H9 (cell line): Measurements from ENCODE around the gene SLC6A3. TPM values are rescaled to one million over a fixed set of nuclear protein-coding genes. Genes with fewer than 3 reads are reported as not detected.

Experiments
- DNase-seq: peaks from one replicate; pipeline ENCODE4 v3.0.0-alpha.2; 2017
- H2AFZ ChIP-seq: one replicate; pipeline ENCODE4 v1.6.1; 2013; ENCODE audit warnings: mild to moderate bottlenecking, low read length, control low read depth, moderate library complexity
- H2AK5ac ChIP-seq: 2 replicates; pipeline ENCODE4 v1.6.1; 2013; ENCODE audit warnings: low read length, control low read depth, mixed read lengths; ENCODE audit not compliant: insufficient read length
- H2BK120ac ChIP-seq: one replicate; pipeline ENCODE4 v1.6.1; 2013; ENCODE audit warnings: low read depth, mild to moderate bottlenecking, low read length, control low read depth, inconsistent platforms; ENCODE audit not compliant: poor library complexity, severe bottlenecking
- H2BK12ac ChIP-seq: 2 replicates; pipeline ENCODE4 v1.6.1; 2013; ENCODE audit warnings: low read length, control low read depth, mixed read lengths, low read depth; ENCODE audit not compliant: insufficient read length
- H2BK15ac ChIP-seq: 2 replicates; pipeline ENCODE4 v1.6.1; 2013; ENCODE audit warnings: low read depth, low read length, control low read depth
- H2BK20ac ChIP-seq: one replicate; pipeline ENCODE4 v1.6.1; 2013; ENCODE audit warnings: low read depth, mild to moderate bottlenecking, low read length, control low read depth, inconsistent platforms; ENCODE audit not compliant: poor library complexity, severe bottlenecking
- H2BK5ac ChIP-seq: 2 replicates; pipeline ENCODE4 v1.6.1; 2013; ENCODE audit warnings: low read length, control low read depth, mixed read lengths; ENCODE audit not compliant: insufficient read length
- H3K14ac ChIP-seq: 2 replicates; pipeline ENCODE4 v1.6.1; 2013; ENCODE audit warnings: low read length, control low read depth; ENCODE audit not compliant: insufficient read depth
- H3K18ac ChIP-seq: 2 replicates; pipeline ENCODE4 v1.6.1; 2013; ENCODE audit warnings: low read depth, mild to moderate bottlenecking, mixed read lengths, low read length, control low read depth; ENCODE audit not compliant: insufficient read length
- H3K23ac ChIP-seq: 2 replicates; pipeline ENCODE4 v1.6.1; 2013; ENCODE audit warnings: low read length, control low read depth, mixed read lengths, low read depth; ENCODE audit not compliant: insufficient read length
- H3K23me2 ChIP-seq: 2 replicates; pipeline ENCODE4 v1.6.1; 2013; ENCODE audit warnings: low read depth, mild to moderate bottlenecking, mixed read lengths, low read length, control low read depth; ENCODE audit not compliant: insufficient read length, poor library complexity, severe bottlenecking
- H3K27ac ChIP-seq: 2 replicates; pipeline ENCODE4 v1.5.1; 2013; ENCODE audit warnings: low read length, control low read depth, mixed read lengths, low read depth; ENCODE audit not compliant: insufficient read length
- H3K27me3 ChIP-seq: 2 replicates; pipeline ENCODE4 v1.6.1; 2013; ENCODE audit warnings: low read length, control low read depth, inconsistent platforms; ENCODE audit not compliant: insufficient read depth
- H3K4ac ChIP-seq: 2 replicates; pipeline ENCODE4 v1.6.1; 2013; ENCODE audit warnings: low read depth, mild to moderate bottlenecking, control low read depth, inconsistent platforms, low read length, moderate library complexity
- H3K4me1 ChIP-seq: 2 replicates; pipeline ENCODE4 v1.6.1; 2013; ENCODE audit warnings: low read length, control low read depth, inconsistent platforms; ENCODE audit not compliant: insufficient read depth
- H3K4me2 ChIP-seq: 2 replicates; pipeline ENCODE4 v1.6.1; 2013; ENCODE audit warnings: low read length, control low read depth, mixed read lengths; ENCODE audit not compliant: insufficient read length, insufficient read depth
- H3K56ac ChIP-seq: 2 replicates; pipeline ENCODE4 v1.6.1; 2013; ENCODE audit warnings: low read depth, mild to moderate bottlenecking, mixed read lengths, low read length, control low read depth; ENCODE audit not compliant: insufficient read length
- H3K79me1 ChIP-seq: 2 replicates; pipeline ENCODE4 v1.6.1; 2013; ENCODE audit warnings: low read depth, mild to moderate bottlenecking, moderate library complexity, low read length, control low read depth, inconsistent platforms; ENCODE audit not compliant: insufficient read depth, poor library complexity, severe bottlenecking
- H3K79me2 ChIP-seq: 2 replicates; pipeline ENCODE4 v1.6.1; 2013; ENCODE audit warnings: low read length, control low read depth, inconsistent platforms; ENCODE audit not compliant: insufficient read depth
- H3K9ac ChIP-seq: 2 replicates; pipeline ENCODE4 v1.6.1; 2013; ENCODE audit warnings: low read length, control low read depth, mixed read lengths; ENCODE audit not compliant: insufficient read length; ENCODE audit errors: extremely low read depth
- H3K9me3 ChIP-seq: one replicate; pipeline ENCODE4 v1.6.1; 2013; ENCODE audit warnings: low read depth, low read length, inconsistent platforms; ENCODE audit not compliant: control insufficient read depth
- H3T11ph ChIP-seq: one replicate; pipeline ENCODE4 v1.6.1; 2013; ENCODE audit warnings: mild to moderate bottlenecking, low read length, control low read depth, inconsistent platforms
- H4K20me1 ChIP-seq: one replicate; pipeline ENCODE4 v1.6.1; 2013; ENCODE audit not compliant: control insufficient read depth, insufficient read length, insufficient read depth
- H4K5ac ChIP-seq: 2 replicates; pipeline ENCODE4 v1.6.1; 2013; ENCODE audit warnings: low read depth, mild to moderate bottlenecking, mixed read lengths, low read length, control low read depth; ENCODE audit not compliant: insufficient read length
- H4K8ac ChIP-seq: replicated peaks from 2 replicates; pipeline ENCODE4 v1.6.1; 2013; ENCODE audit warnings: low read length, control low read depth, mixed read lengths, low read depth; ENCODE audit not compliant: insufficient read length
- H4K91ac ChIP-seq: 2 replicates; pipeline ENCODE4 v1.6.1; 2013; ENCODE audit warnings: low read depth, mild to moderate bottlenecking, moderate library complexity, mixed read lengths, low read length, control low read depth; ENCODE audit not compliant: insufficient read length
- H3K27ac Mint-ChIP-seq, 3 experiments: 2 replicates in 2 of 3; 3 replicates in 1 of 3; pipeline ENCODE4 v1.8.0; 2020 to 2021; ENCODE audit warnings: mixed read lengths in 3 of 3, mild to moderate bottlenecking in 1 of 3, moderate library complexity in 1 of 3
- H3K27me3 Mint-ChIP-seq: 2 replicates; pipeline ENCODE4 v1.8.0; 2021; ENCODE audit warnings: low read depth, mild to moderate bottlenecking, moderate library complexity, mixed read lengths
- H3K36me3 Mint-ChIP-seq, 3 experiments: 2 replicates in 2 of 3; 3 replicates in 1 of 3; pipeline ENCODE4 v1.8.0; 2020 to 2021; ENCODE audit warnings: low read depth in 3 of 3, mixed read lengths in 3 of 3; ENCODE audit not compliant: insufficient read depth in 1 of 3
- H3K4me1 Mint-ChIP-seq, 2 experiments: 2 replicates each; pipeline ENCODE4 v1.8.0; 2020; ENCODE audit warnings: mixed read lengths in 2 of 2
- H3K4me3 Mint-ChIP-seq, 2 experiments: 2 replicates in 1 of 2; 3 replicates in 1 of 2; pipeline ENCODE4 v1.8.0; 2020 to 2021; ENCODE audit warnings: mild to moderate bottlenecking in 2 of 2, mixed read lengths in 2 of 2, moderate library complexity in 1 of 2
- H3K9me3 Mint-ChIP-seq, 2 experiments: 2 replicates in 1 of 2; 3 replicates in 1 of 2; pipeline ENCODE4 v1.8.0; 2020; ENCODE audit warnings: mild to moderate bottlenecking in 2 of 2, mixed read lengths in 2 of 2, moderate library complexity in 1 of 2
- WGBS: extraction: QIAGEN DNeasy Blood & Tissue Kit; methylation state at CpG from one replicate; pipeline ENCODE4 v1.1.7; 2013; ENCODE audit warnings: missing lambda C conversion rate, low lambda C conversion rate, mixed read lengths; ENCODE audit not compliant: insufficient read length; ENCODE audit errors: extremely low coverage; 5-methylcytosine and 5-hydroxymethylcytosine counted together
- total RNA-seq: library from RNA; stranded (reverse); gene quantifications from 2 replicates; pipeline ENCODE4 v1.2.1, GENCODE V29; 2021
- TF ChIP-seq, protein P1 (sequence below): fragments of 200-600 bp; sonication (generic); conservative IDR thresholded peaks from 3 replicates; pipeline ENCODE4 v1.8.0; 2021; ENCODE audit warnings: antibody characterized with exemption, mild to moderate bottlenecking

The SLC6A3 gene
- total RNA-seq, 1 experiment from 2014 or later, result 0.61 TPM

DNA sequence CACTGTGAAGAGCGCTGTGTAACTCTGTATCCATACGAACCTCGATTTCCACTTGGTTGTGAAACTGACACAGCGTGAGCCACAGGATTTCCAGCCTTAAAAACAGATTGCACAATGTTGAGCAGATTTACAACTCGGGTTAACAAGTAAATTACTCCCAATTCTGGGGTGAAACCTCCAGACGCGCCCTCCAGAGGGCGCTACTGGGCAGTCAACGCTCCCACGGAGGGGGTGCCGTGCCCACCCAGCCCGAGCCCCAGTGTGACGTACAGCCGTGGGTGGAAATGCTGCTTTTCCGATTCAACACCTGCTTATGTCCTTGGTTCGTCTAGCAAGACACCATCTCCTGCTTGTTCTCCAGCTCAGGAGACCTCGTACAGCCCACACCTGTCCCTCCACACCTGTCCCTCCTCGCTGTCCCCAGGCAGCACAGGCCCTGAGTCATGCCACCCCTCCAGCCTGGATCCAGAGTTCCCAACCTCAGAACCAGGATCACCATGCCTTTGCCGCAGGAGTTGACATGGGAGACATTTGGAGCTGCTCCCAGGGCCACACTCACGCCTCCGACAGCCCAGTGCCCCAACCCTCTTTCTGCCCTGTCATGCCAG lies 34.4 kb upstream of the SLC6A3 start:
- Histone ChIP-seq H3K56ac (no peak overlapping the region), H3K23ac (no peak overlapping the region), H3K9me3 (no peaks in the 10 kb centered on the region), H3T11ph (no peak overlapping the region), H2AK5ac (no peak overlapping the region), H2BK5ac (no peak overlapping the region), H3K4me1 (no peaks in the 10 kb centered on the region), H3K4ac (no peak overlapping the region), H3K14ac (no peak overlapping the region), H3K18ac (no peak overlapping the region), H2BK120ac (no peak overlapping the region), H4K5ac (no peak overlapping the region), H2BK12ac (no peak overlapping the region), H3K79me1 (no peaks in the 10 kb centered on the region), H3K27me3 (no peaks in the 10 kb centered on the region), H3K4me2 (no peak overlapping the region), H2BK20ac (no peak overlapping the region), H4K8ac (no peak overlapping the region), H2AFZ (no peak overlapping the region), H2BK15ac (no peak overlapping the region), H3K9ac (no peak overlapping the region), H4K91ac (no peak overlapping the region), H3K23me2 (no peaks in the 10 kb centered on the region), H3K79me2 (no peaks in the 10 kb centered on the region), H3K27ac (no peak overlapping the region), H4K20me1 (peaks cover 2% of the 10 kb centered on the region)
- Mint-ChIP-seq H3K4me3 (no peak overlapping the region), H3K36me3 (peaks cover 30 to 75% (median 61%) of the 10 kb centered on the region in 3 experiments; a peak in 6 of 7 replicates), H3K9me3 (no peaks in the 10 kb centered on the region), H3K27me3 (no peaks in the 10 kb centered on the region), H3K27ac (peak overlapping the region in 2 of 3 experiments; percentile 89 to 92; a peak in 4 of 7 replicates), H3K4me1 (peaks cover 6 to 9% of the 10 kb centered on the region in 2 experiments)
- whole genome bisulfite sequencing, result no CpG with 5 or more reads among the region's 21 CpGs
- DNase-seq, result peak; percentile 53
- TF ChIP-seq, protein P1, sequence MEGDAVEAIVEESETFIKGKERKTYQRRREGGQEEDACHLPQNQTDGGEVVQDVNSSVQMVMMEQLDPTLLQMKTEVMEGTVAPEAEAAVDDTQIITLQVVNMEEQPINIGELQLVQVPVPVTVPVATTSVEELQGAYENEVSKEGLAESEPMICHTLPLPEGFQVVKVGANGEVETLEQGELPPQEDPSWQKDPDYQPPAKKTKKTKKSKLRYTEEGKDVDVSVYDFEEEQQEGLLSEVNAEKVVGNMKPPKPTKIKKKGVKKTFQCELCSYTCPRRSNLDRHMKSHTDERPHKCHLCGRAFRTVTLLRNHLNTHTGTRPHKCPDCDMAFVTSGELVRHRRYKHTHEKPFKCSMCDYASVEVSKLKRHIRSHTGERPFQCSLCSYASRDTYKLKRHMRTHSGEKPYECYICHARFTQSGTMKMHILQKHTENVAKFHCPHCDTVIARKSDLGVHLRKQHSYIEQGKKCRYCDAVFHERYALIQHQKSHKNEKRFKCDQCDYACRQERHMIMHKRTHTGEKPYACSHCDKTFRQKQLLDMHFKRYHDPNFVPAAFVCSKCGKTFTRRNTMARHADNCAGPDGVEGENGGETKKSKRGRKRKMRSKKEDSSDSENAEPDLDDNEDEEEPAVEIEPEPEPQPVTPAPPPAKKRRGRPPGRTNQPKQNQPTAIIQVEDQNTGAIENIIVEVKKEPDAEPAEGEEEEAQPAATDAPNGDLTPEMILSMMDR, result peak; percentile 94
